ENCODE results near the gene FMO3. TPM values are rescaled to one million over a fixed set of nuclear protein-coding genes. Genes with fewer than 3 reads are reported as not detected.

Gene FMO3
- total RNA-seq, 1 experiment from 2014 or later = not detected

DNA sequence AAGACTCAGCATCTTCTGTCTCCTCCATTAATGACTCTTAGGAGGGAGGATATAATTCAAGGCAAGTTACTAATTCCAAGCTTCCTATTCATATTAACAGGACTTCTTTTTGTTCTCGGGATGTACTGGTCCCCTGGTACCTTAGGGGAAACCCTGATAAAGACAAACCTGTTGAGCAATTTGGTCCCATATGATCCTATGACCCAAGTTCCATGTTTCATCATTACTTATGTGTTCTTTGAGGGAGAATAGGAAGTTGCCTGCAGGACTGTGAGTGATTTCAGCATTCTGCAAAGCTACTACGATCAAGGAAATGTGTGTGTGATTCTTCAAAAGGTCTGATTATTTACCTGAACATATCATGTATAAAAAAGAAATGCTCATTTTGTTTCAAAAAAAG lies 5.8 kb upstream of the FMO3 start:
- ChIA-PET CTCF (interaction anchor here (0.8 to 1.4 kb wide), 2 partner anchors 104 to 142 kb away, joined by 3 read pairs; no protein-coding TSS in a partner anchor), POLR2A (no interaction called here)
- TF ChIP-seq ZBTB21 (CRISPR knock-in tag; IDR thresholded peaks at IDR 0.05; ENCODE audit: borderline replicate concordance) = no peak
- TF ChIP-seq, protein P1, sequence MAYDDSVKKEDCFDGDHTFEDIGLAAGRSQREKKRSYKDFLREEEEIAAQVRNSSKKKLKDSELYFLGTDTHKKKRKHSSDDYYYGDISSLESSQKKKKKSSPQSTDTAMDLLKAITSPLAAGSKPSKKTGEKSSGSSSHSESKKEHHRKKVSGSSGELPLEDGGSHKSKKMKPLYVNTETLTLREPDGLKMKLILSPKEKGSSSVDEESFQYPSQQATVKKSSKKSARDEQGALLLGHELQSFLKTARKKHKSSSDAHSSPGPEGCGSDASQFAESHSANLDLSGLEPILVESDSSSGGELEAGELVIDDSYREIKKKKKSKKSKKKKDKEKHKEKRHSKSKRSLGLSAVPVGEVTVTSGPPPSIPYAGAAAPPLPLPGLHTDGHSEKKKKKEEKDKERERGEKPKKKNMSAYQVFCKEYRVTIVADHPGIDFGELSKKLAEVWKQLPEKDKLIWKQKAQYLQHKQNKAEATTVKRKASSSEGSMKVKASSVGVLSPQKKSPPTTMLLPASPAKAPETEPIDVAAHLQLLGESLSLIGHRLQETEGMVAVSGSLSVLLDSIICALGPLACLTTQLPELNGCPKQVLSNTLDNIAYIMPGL (CRISPR knock-in tag; IDR thresholded peaks at IDR 0.05) = no peak
- TF ChIP-seq, protein P2, sequence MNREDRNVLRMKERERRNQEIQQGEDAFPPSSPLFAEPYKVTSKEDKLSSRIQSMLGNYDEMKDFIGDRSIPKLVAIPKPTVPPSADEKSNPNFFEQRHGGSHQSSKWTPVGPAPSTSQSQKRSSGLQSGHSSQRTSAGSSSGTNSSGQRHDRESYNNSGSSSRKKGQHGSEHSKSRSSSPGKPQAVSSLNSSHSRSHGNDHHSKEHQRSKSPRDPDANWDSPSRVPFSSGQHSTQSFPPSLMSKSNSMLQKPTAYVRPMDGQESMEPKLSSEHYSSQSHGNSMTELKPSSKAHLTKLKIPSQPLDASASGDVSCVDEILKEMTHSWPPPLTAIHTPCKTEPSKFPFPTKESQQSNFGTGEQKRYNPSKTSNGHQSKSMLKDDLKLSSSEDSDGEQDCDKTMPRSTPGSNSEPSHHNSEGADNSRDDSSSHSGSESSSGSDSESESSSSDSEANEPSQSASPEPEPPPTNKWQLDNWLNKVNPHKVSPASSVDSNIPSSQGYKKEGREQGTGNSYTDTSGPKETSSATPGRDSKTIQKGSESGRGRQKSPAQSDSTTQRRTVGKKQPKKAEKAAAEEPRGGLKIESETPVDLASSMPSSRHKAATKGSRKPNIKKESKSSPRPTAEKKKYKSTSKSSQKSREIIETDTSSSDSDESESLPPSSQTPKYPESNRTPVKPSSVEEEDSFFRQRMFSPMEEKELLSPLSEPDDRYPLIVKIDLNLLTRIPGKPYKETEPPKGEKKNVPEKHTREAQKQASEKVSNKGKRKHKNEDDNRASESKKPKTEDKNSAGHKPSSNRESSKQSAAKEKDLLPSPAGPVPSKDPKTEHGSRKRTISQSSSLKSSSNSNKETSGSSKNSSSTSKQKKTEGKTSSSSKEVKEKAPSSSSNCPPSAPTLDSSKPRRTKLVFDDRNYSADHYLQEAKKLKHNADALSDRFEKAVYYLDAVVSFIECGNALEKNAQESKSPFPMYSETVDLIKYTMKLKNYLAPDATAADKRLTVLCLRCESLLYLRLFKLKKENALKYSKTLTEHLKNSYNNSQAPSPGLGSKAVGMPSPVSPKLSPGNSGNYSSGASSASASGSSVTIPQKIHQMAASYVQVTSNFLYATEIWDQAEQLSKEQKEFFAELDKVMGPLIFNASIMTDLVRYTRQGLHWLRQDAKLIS (CRISPR knock-in tag; IDR thresholded peaks at IDR 0.05; ENCODE audit: borderline replicate concordance) = no peak
- TF ChIP-seq ZNF232 (CRISPR knock-in tag; IDR thresholded peaks at IDR 0.05) = no peak
- TF ChIP-seq ZNF138 (CRISPR knock-in tag; conservative IDR thresholded peaks at IDR 0.05) = no peak
- no peak for TF ChIP-seq FOXJ3 (CRISPR knock-in tag; IDR thresholded peaks at IDR 0.05; ENCODE audit: borderline replicate concordance)
- TF ChIP-seq, protein P3, sequence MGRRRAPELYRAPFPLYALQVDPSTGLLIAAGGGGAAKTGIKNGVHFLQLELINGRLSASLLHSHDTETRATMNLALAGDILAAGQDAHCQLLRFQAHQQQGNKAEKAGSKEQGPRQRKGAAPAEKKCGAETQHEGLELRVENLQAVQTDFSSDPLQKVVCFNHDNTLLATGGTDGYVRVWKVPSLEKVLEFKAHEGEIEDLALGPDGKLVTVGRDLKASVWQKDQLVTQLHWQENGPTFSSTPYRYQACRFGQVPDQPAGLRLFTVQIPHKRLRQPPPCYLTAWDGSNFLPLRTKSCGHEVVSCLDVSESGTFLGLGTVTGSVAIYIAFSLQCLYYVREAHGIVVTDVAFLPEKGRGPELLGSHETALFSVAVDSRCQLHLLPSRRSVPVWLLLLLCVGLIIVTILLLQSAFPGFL (CRISPR knock-in tag; IDR thresholded peaks at IDR 0.05; ENCODE audit: borderline replicate concordance) = no peak
- TF ChIP-seq, protein P4, sequence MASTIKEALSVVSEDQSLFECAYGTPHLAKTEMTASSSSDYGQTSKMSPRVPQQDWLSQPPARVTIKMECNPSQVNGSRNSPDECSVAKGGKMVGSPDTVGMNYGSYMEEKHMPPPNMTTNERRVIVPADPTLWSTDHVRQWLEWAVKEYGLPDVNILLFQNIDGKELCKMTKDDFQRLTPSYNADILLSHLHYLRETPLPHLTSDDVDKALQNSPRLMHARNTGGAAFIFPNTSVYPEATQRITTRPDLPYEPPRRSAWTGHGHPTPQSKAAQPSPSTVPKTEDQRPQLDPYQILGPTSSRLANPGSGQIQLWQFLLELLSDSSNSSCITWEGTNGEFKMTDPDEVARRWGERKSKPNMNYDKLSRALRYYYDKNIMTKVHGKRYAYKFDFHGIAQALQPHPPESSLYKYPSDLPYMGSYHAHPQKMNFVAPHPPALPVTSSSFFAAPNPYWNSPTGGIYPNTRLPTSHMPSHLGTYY (CRISPR knock-in tag; IDR thresholded peaks at IDR 0.05) = no peak
- TF ChIP-seq, protein P5, sequence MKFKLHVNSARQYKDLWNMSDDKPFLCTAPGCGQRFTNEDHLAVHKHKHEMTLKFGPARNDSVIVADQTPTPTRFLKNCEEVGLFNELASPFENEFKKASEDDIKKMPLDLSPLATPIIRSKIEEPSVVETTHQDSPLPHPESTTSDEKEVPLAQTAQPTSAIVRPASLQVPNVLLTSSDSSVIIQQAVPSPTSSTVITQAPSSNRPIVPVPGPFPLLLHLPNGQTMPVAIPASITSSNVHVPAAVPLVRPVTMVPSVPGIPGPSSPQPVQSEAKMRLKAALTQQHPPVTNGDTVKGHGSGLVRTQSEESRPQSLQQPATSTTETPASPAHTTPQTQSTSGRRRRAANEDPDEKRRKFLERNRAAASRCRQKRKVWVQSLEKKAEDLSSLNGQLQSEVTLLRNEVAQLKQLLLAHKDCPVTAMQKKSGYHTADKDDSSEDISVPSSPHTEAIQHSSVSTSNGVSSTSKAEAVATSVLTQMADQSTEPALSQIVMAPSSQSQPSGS (CRISPR knock-in tag; IDR thresholded peaks at IDR 0.05; ENCODE audit: borderline replicate concordance, low read depth) = no peak
- no peak for TF ChIP-seq ELF4 (CRISPR knock-in tag; IDR thresholded peaks at IDR 0.05; ENCODE audit: low read depth)
- no peak for TF ChIP-seq TEAD4 (CRISPR knock-in tag; IDR thresholded peaks at IDR 0.05)
- no peak for TF ChIP-seq SMAD4 (CRISPR knock-in tag; IDR thresholded peaks at IDR 0.05)
- no peak for TF ChIP-seq ESRRA (CRISPR knock-in tag; IDR thresholded peaks at IDR 0.05; ENCODE audit: borderline replicate concordance)
- TF ChIP-seq TCF7 (CRISPR knock-in tag; IDR thresholded peaks at IDR 0.05; ENCODE audit: low read depth) = no peak
- TF ChIP-seq RELA (CRISPR knock-in tag; IDR thresholded peaks at IDR 0.05; ENCODE audit: borderline replicate concordance) = no peak
- TF ChIP-seq CREM (CRISPR knock-in tag; IDR thresholded peaks at IDR 0.05) = no peak
- TF ChIP-seq, protein P6, sequence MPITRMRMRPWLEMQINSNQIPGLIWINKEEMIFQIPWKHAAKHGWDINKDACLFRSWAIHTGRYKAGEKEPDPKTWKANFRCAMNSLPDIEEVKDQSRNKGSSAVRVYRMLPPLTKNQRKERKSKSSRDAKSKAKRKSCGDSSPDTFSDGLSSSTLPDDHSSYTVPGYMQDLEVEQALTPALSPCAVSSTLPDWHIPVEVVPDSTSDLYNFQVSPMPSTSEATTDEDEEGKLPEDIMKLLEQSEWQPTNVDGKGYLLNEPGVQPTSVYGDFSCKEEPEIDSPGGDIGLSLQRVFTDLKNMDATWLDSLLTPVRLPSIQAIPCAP (CRISPR knock-in tag; IDR thresholded peaks at IDR 0.05) = no peak
- TF ChIP-seq MXD4 (CRISPR knock-in tag; IDR thresholded peaks at IDR 0.05; ENCODE audit: borderline replicate concordance) = no peak
- Mint-ChIP-seq H3K9me3 (0 out of 2 replicates have a peak, but pooled peaks cover 3% of the 10 kb centered on the region), H3K27me3 (ENCODE audit: low read depth) (no peaks in the 10 kb centered on the region), H3K36me3 (no peaks in the 10 kb centered on the region), H3K4me1 (peaks cover 5% of the 10 kb centered on the region), H3K27ac (no peak overlapping the region), H3K4me3 (no peak overlapping the region)
- DNase-seq (ENCODE audit: low spot score) (no peak), ATAC-seq (no peak)
